ENCODE data around the gene BCL2L13.
A peak's percentile ranks its signal among the peaks of the same experiment; 100 is the strongest.
"Not testable (repeated sequence)": the region's sequence is repeated elsewhere in the genome, so short reads cannot be mapped to it uniquely, and the experiment has no call there.

The BCL2L13 gene, protein sequence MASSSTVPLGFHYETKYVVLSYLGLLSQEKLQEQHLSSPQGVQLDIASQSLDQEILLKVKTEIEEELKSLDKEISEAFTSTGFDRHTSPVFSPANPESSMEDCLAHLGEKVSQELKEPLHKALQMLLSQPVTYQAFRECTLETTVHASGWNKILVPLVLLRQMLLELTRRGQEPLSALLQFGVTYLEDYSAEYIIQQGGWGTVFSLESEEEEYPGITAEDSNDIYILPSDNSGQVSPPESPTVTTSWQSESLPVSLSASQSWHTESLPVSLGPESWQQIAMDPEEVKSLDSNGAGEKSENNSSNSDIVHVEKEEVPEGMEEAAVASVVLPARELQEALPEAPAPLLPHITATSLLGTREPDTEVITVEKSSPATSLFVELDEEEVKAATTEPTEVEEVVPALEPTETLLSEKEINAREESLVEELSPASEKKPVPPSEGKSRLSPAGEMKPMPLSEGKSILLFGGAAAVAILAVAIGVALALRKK

DNA sequence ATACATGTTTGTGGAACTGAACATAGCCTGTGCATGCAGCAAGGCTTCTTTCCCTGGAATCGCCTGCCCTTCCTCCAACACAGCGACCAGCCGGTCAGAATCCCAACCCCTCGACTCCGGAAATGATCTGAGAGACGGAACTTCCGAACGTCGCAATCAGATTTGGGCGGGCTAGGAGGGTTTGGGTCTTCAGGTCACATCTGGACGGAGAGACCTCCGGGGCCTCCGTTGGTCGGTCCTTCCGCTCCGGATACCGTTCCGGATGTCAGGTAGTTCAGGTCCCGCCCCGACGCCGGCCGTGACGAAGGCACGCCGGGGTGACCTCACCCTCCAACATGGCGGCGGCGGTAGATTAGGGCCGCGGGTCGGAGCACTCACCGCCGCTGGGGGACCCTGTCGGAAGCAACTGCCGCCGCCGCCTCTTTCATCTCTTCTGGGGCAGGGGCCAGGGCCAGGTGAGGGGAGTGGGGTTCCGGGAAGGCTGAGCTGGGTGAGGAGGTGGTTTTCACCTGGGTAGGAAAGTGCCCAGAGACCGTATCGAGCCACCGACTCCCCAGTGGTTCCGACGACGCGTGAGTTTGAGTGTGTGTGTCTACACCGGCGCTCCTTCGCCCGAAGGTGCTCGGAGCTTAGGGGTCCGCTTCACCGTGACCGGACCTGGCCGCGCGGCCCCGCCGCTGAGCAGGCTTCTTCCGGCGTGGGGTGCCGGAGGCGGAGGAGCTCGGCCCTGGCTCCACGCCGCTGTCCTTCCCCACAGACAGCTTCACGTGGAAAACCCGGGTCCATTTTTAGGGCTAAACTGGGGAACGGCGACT lies at the start of gene BCL2L13:
BCL2L13 (plus strand) TSS at position 326 of the 815 bp plus-strand sequence. CDS start 16,955 bp downstream, outside the sequence.
- peak; percentile 90 for DNase-seq

DNA sequence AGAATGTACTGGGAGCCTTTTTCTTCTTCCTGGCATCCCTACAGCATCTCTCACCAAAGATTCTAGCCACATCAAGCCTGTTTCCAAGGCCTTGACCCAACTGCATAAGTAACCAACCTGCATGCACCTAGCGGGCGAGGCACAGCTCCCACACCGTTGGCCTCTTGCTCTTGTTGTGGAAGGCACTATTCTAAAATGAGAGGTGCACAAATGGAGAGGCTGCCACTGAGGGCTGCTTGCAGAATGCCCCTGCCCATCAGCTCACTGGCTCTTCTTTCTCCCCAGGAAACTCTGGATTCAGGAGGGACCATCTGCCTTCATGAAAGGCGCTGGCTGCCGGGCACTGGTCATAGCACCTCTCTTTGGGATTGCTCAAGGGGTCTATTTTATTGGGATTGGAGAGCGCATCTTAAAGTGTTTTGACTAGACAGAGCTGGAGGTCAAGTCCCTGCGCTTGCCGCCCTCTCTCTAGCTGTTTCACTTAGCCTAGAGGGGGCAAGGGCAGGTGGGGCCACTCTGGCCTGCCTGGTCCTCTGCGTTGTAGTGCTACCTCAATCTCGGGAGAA lies 48.7 kb upstream of the BCL2L13 start:
- DNase-seq, result no peak

DNA sequence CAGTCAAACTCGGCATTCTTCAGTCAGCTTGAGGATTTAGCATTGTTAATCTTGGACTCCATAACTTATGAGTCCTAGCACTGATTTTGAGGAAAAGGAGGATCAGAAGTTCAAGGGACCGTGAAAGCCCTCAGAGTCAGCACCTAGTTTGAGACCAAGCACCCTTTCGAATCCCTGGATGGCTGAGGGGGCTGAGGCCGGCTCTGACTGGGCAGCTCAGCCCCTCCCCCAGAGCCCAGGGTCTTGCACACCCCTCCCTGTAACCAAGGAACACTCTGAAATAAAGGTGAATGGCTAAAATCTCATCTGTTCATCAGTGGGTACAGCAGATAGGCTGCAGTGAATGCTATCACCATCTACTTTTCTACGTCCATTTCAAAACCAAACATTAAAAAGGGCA lies 48.0 kb upstream of the BCL2L13 start:
- DNase-seq, result no peak

DNA sequence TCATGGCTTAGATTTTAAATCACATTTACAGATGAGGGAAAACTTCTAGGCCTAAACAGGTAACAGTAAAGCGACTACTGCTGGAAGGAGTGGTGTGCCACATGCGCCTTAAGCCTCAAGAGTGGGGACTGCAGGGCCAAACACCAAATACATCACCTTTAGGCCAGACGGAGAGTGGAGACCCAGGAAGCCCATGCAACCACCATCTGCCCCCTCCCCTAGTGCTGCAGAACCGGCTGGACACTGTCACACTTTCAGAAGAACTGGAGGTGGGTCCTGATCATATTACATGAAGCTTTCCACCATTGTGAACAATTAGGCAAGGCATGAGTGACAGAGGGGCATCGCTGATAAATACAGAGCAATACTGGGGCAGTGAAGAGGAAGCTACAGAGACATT lies 46.4 kb upstream of the BCL2L13 start:
- DNase-seq, result no peak

DNA sequence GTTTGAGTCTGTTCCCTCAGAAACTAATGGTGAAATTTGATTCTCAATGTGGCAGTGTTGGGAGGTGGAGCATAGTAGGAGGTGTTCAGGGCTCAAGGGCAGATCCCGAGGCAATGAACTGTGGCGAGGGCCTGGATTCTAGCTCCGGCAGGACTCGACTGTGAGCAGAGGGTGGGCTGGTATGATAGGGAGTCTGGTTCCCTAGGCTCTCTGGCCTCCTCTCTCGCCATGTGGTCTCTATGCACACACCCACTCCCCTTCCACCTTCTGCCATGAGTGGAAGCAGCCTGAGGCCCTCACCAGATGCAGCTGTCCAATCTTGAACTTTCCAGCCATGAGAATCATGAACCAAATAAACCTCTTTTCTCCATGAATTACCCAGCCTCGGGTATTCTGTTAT lies 42.3 kb upstream of the BCL2L13 start:
- no peak for DNase-seq

DNA sequence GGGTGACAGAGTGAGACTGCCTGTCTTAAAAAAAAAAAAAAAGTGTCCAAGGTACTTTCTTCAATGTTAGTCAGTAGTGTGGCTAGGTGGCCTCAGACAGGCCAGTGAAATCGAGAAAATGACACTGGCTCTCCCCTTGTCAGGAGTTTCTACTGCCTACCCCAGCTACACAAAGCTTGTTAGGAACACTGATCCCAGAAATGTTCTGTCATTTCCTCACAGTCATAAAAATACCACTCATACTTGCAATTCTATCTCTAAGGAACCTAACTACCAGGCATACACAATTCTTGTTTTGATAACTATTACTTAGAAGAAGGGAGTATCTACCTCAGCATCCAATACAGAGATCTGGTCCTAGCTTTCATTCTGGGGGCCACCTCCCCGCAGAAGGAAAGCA lies 41.3 kb upstream of the BCL2L13 start:
- DNase-seq, result no peak

DNA sequence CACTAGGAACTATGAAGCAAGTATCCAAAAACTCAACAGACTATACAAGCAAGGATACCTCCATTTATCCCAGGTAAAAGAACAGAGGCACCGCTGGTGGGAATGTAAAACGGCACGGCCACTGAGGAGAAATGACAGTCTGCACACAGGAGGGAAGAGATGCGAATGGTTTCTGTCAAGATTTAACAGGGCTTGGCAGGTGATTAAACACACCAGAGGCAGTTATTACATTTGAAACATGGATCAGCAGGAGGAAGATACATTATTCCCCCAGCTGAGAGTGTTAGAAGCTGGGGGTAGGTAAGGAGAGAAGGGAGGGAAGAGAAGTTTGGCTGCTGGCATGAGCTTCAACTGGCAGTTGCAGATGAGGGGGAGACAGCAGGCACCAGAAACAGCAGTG lies 40.2 kb upstream of the BCL2L13 start:
- DNase-seq, result no peak

DNA sequence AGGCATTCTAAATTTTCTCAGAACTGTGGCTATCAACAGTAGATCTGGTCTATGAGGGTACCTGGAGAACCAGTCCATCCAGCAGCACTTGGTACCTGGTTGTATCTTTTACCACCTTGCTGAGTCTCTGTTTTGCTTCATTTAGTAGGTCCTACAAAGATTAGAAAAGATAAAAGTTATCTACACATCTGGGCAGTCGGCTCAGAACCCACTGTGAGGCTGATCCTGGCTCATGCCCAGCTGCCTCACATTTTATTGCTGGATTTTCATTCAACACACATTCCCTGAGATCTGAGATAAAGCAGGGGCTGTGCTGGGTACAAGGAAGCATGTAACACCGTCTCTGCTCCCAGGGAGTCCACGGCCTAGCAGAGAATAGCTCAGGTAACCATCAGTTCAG lies 37.5 kb upstream of the BCL2L13 start:
- no peak for DNase-seq

DNA sequence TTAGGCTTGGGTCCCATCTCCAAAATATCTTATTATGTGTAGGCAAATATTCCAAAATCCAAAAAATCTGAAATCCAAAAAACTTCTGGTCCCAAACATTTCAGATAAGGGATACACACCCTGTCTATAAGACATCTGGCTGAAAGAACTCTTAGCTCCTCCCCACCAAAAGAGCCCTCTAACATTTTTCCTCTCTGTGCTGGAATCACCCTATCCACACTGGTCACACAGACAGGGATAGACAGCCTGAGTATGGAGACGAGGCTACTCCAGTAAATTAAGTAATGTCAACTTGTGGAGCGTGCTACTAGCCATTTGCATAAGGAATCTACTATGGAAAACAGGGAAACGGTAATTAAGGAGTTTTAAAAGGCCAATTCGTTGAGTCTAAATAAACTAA lies 34.9 kb upstream of the BCL2L13 start:
- no peak for DNase-seq

DNA sequence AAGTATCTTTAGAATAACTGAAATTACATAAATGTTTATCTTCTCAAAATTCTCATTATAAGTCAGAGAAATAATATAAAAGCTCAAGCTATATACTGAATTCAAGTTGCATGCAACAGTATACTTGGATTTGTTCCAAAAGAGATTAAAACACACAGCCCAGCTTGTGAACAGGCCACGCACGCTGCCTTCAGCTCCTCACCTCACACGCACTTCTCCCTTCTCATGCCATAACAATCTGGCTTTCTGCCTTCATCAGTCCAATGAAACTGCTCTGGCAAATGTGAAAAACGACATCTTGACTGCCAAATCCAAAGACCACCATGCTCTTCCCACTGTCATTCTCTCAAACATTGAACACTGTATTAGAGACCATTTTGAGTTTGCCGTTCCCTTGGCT lies 32.1 kb upstream of the BCL2L13 start:
- DNase-seq, result no peak

DNA sequence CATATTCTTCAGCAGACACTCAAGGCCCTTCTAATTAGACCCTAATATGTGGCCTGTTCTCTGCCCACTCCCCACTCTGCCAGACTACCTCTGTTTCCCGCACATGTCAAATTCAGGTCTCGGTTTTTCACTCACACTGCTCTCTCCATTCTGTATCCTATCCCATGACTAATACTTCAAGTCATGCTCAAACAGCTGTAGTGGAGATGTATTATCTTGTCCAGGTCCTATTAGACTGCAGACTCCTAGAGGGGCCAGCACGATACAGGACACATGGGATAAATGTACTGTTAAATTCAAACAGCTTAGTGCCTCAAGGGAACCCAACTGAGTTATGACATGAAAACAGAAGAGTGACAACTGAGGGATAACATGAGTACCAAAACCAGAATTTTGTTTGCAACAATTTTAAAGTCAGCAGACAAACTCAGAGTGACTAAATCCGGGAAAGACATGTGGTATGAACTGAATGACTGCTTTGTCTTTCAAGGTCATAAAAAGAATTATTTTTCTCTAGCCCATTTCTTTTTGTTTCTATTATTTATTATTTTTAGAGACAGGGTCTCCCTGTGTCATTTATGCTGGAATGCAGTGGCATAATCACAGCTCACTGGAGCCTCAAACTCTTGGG lies 30.6 kb upstream of the BCL2L13 start:
- no peak for DNase-seq

DNA sequence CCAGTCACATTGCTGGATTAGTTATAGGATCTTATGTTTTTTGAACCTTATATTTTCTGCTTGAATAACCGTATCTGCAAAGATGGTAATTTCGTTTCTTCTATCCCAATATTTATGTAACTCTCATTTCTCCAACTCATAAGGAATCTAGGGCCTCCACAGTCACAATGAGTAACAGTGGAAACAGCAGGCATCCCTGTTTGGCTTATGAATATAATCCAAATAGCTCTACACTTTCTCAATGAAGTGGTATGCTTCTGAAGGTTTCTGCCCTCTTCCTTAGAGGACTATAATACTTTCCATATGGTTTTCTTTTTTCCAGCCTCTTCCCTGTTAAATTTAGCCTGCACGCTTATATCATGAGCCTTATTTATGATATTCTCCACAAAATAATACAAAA lies 26.5 kb upstream of the BCL2L13 start:
- DNase-seq, result no peak

DNA sequence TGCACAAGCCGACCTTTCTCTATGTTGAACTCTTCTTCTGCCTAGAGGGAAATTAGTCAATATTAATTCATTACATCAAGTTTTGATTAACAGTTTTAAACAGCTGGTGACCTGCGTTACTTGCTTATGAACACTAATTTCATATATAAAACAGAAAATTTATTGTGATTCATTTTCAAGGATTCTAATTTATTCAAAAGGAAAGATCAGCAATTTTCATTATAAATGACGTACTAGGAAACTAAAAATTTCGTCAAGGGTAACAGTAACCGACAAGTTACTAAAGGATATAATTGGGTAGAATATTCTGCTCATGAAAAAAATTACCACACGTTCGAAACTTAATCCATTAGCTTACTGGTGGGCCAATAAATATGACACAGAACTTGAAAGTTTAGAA lies 25.3 kb upstream of the BCL2L13 start:
- no peak for DNase-seq

DNA sequence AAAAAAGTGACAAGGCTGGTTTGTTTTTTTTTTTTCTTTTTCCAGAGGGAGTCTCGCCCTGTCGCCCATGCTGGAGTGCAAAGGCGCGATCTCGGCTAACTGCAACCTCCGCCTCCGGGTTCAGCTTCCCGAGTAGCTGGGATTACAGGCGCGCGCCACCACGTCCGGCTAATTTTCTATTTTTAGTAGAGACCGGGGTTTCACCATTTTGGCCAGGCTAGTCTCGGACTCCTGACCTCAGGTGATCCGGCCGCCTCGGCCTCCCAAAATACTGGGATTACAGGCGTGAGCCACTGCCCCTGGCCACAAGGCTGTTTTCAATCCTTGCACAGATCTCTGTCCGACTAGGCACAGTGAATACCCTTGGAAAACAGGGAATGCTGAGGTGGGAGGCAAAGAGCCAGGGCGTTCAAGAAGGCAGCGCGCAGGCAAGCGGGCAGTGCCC lies 10.6 kb upstream of the BCL2L13 start:
- DNase-seq, result no peak

DNA sequence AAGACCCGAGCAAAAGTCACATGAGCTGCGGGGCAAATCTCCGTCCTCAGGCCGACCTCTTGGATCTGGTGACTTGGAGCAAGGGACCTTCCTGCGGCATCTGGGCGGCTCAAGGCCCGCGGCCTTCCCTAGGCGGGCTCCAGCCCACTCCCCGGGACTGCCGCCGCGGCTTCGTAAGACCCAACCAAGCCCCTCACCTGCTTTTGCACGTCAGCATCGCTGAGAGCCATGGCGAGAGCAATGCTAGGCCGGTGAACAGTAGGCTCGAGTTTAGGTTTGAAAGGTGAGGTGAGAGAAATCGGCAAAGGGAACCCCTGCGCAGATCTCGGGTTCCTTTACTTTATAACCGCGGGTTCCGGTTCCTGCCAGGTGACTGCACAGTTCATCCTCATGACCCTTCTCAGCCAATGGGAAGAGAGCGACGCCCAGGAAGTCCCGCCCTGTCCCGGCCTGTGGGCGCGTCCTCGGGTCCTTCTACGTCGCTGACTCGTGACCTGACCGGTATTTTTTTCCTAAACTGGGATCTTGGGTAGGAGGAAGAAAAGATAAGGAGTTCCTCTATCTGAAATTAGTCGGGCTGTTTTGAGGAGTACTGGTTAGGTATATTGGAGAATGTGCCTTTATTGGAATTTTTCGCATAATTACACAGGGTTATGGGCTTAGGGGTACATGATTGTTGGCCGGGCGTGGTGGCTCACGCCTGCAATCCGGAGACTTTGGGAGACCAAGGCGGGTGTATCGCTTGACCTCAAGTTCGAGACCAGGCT lies 10.0 kb upstream of the BCL2L13 start, which contains the start of gene ATP6V1E1:
ATP6V1E1 (minus strand) TSS at position 344 of the 767 bp plus-strand sequence; CDS start at position 230, 114 bp downstream.
- peak; percentile 91 for DNase-seq

DNA sequence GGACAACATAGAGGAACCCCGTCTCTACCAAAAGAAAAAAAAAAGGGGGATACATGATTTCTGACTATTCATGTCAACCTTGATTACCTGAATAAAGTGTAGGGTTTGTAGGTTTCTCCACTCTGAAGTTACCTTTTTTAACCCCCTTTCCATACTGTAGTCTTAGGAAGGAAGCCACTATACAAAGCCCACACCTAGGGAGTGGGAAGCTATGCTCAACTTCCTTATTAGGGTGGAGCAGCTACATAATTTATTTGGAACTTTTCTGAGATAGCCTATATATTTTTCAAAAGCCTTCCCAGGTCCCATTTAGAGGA lies 9.4 kb upstream of the BCL2L13 start:
- DNase-seq, result no peak

DNA sequence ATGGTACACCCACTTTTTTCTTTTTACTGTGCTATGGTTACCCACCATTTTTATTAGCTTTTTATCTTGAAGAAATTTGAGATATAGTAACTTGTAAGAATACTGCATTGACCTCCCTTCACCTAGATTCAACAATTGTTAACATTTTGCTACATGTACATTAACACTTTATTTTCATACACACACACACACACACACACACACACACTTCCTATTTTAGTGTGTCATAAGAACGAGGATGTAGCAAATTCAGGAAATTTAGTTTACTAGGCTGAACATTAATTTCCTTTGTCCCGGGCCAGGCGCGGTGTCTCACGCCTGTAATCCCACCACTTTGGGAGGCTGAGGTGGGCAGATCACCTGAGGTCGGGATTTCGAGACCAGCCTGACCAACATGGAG lies 8.9 kb upstream of the BCL2L13 start:
- no peak for DNase-seq

DNA sequence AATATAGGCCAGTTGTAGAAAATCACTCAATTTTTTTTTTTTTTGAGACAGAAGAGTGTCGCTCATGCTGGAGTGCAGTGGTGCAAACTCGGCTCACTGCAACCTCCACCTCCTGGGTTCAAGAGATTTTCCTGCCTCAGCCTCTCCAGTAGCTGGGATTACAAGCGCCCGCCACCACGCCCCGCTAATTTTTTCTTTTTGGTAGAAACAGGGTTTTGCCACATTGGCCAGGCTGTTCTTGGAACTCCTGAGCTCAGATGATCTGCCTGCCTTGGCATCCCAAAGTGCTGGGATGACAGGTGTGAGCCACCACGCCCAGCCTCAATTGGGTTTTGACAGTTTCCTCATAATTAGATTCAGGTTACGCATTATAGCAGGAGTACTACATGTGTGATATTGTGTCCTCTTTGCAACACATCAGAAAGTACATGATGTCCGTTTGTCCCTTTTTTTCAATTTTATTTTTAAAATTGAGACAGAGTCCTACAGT lies 7.4 kb upstream of the BCL2L13 start:
- no peak for DNase-seq

DNA sequence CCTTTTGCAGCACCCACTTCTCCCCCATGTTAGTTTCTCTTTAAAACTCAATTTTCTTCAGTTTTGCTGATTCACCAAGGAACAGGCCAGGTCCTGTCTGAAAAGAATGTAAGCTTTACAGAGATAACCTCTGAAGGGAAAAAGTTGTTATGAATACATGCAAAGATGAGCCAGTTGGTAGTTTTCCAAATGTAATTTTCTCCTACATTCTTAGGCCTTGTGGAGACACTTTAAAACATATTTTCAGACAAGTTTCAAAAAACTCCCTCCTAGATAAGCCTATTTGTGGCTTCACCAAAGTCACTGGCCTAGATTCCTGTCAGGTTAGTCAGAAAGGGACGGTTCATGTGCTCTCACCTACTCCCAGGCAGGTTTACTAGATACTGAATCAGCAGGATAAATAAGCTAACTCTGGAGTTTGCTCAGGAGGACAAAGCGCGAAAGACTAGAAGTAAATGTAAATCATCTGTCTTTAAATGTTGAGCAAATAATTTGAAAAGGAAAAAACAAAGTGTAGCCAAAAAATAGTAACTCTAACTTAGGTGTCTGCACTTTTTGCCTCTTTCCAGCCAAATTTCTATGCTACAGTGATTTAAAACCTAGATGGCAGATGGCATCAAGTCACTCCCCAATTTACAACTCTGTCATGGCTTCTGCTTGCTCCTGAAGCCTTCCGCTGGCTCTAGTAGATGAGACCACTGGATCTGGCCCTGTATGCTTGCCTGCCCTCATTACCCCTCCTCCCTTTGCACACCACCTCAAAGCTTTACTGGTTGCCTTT lies 5.2 kb upstream of the BCL2L13 start:
- no peak for DNase-seq

DNA sequence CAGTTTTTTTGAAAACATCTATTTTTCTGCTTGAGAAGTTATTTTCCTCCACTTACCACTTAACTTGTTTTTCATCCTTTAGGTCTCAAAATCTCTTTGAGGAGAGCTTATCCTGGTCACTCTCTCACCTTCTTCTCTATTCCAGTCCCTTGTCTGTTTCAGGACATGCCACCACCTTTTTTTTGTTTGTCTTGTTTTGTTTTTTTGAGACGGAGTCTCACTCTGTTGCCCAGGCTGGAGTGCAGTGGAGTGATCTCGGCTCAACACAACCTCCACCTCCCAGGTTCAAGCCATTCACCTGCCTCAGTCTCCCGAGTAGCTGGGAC lies 4.6 kb upstream of the BCL2L13 start:
- no peak for DNase-seq

DNA sequence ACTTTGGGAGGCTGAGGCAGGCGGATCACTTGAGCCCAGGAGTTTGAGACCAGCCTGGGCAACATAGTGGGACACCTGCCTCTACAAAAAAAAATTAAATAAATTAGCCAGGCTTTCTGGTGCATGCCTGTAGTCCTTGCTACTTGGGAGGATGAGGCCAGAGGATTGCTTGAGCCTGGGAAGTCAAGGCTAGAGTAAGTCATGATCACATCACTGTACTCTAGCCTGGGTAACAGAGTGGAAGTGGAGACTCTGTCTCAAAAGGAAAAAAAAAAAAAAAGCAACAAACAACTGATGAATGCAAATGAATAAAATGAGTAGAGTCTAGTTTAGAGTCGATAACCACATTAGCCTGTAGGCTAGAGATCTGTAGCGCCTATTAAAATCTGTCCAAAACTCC lies 3.9 kb upstream of the BCL2L13 start:
- no peak for DNase-seq

DNA sequence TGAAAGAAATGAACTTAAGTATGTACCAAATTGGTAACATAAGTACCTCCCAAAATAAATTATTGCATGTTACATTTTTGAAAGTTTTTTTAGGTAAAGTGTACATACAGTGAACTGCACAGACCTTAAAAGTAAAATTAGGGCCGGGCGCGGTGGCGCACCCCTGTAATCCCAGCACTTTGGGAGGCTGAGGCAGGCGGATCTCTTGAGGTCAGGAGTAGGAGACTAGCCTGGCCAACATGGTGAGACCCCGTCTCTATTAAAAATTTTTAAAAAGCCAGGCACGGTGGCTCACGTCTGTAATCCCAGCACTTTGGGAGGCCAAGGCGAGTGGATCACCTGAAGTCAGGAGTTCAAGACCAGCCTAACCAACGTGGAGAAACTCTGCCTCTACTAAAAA lies 1.7 kb upstream of the BCL2L13 start:
- not testable (repeated sequence) for DNase-seq

Data from NCI-H146 (cell line).